Type B pancreatic cell (in vitro differentiated cells): ENCODE measurements around the gene MAP1S. TPM values are rescaled to one million over a fixed set of nuclear protein-coding genes. Genes with fewer than 3 reads are reported as not detected.

Experiments used
- DNase-seq: peaks from one replicate; pipeline ENCODE4 v3.0.0; 2021; ENCODE audit warnings: mixed read lengths; ENCODE audit not compliant: unreplicated experiment; ENCODE audit errors: extremely low spot score
- H3K27ac Mint-ChIP-seq: 2 replicates; pipeline ENCODE4 v1.8.0; 2021; ENCODE audit warnings: mild to moderate bottlenecking, mixed read lengths
- H3K27me3 Mint-ChIP-seq: 2 replicates; pipeline ENCODE4 v1.8.0; 2021; ENCODE audit warnings: mixed read lengths
- H3K36me3 Mint-ChIP-seq: 2 replicates; pipeline ENCODE4 v1.8.0; 2021; ENCODE audit warnings: mixed read lengths
- H3K4me1 Mint-ChIP-seq: one replicate; pipeline ENCODE4 v1.8.0; 2021; ENCODE audit warnings: mixed read lengths; ENCODE audit not compliant: unreplicated experiment
- H3K4me3 Mint-ChIP-seq: 2 replicates; pipeline ENCODE4 v1.8.0; 2021; ENCODE audit warnings: mild to moderate bottlenecking, mixed read lengths
- H3K9me3 Mint-ChIP-seq: 2 replicates; pipeline ENCODE4 v1.8.0; 2021; ENCODE audit warnings: mixed read lengths
- CTCF ChIP-seq: fragments of 200-600 bp; sonication (generic); conservative IDR thresholded peaks from 2 replicates; pipeline ENCODE4 v1.5.0; 2021; ENCODE audit warnings: antibody characterized with exemption, mild to moderate bottlenecking
- total RNA-seq: library from RNA; stranded (reverse); gene quantifications from 2 replicates; pipeline ENCODE4 v1.2.1, GENCODE V29; 2021; ENCODE audit warnings: low replicate concordance

Gene MAP1S
- total RNA-seq, 1 donor from 2014 or later: 87.1 TPM

- Mint-ChIP-seq H3K4me1 (no peaks in the 10 kb centered on the region), H3K9me3 (no peaks in the 10 kb centered on the region), H3K4me3 (no peak overlapping the region), H3K27ac (no peak overlapping the region), H3K36me3 (no peaks in the 10 kb centered on the region), H3K27me3 (peaks cover 21% of the 10 kb centered on the region)
- DNase-seq: no peak
- TF ChIP-seq CTCF: peak; percentile 81
These were observed 15.3 kb upstream of the MAP1S start for GRCh38 chr19:17703824-17704463.

DNA sequence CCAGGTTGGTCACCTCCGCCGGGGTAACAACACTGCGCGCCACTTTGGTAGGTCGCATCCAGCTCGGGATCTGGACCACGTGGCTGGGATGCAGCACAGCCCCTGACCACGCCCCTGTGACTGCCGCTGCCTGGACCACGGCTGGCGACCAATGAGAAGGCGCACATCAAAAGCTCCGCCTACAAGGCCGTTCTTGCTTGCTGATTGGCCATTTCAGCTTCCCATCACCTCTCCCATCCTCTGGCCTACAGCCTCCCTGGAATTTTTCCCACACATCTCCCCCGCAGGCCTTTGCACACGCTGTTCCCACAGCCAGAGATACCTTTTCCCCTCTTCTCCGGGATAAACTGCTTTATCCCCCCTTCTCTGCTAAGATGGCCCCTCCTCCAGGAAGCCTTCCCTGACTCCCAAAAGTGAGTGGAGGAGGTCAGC lies 12.5 kb upstream of the MAP1S start:
- no peak for DNase-seq
- no peak overlapping the region for H3K27ac Mint-ChIP-seq
- no peaks in the 10 kb centered on the region for H3K9me3 Mint-ChIP-seq
- H3K4me1 Mint-ChIP-seq: no peaks in the 10 kb centered on the region
- TF ChIP-seq CTCF: no peak
- H3K4me3 Mint-ChIP-seq: no peak overlapping the region
- H3K27me3 Mint-ChIP-seq: peaks cover 6% of the 10 kb centered on the region
- no peaks in the 10 kb centered on the region for H3K36me3 Mint-ChIP-seq

GRCh38 chr19:17711851-17712250 lies 7.4 kb upstream of the MAP1S start:
- Mint-ChIP-seq H3K27me3 (peaks cover 4% of the 10 kb centered on the region), H3K4me3 (peak overlapping the region; percentile 58), H3K27ac (peak overlapping the region; percentile 95), H3K36me3 (no peaks in the 10 kb centered on the region), H3K9me3 (no peaks in the 10 kb centered on the region), H3K4me1 (no peaks in the 10 kb centered on the region)
- no peak for DNase-seq
- TF ChIP-seq CTCF: no peak

- no peaks in the 10 kb centered on the region for H3K27me3 Mint-ChIP-seq
- H3K36me3 Mint-ChIP-seq: no peaks in the 10 kb centered on the region
- no peaks in the 10 kb centered on the region for H3K9me3 Mint-ChIP-seq
- no peak overlapping the region for H3K4me3 Mint-ChIP-seq
- no peak overlapping the region for H3K27ac Mint-ChIP-seq
- peaks cover 17% of the 10 kb centered on the region for H3K4me1 Mint-ChIP-seq
- no peak for DNase-seq
- peak; percentile 44 for TF ChIP-seq CTCF
These were observed 2.9 kb upstream of the MAP1S start for GRCh38 chr19:17716309-17716929.

GRCh38 chr19:17718550-17718946 lies 732 bp upstream of the MAP1S start:
- no peak for DNase-seq
- H3K27ac Mint-ChIP-seq: peak overlapping the region; percentile 89
- peak overlapping the region; percentile 89 for H3K4me3 Mint-ChIP-seq
- TF ChIP-seq CTCF: no peak
- H3K4me1 Mint-ChIP-seq: peaks cover 20% of the 10 kb centered on the region
- H3K9me3 Mint-ChIP-seq: no peaks in the 10 kb centered on the region
- no peaks in the 10 kb centered on the region for H3K27me3 Mint-ChIP-seq
- H3K36me3 Mint-ChIP-seq: no peaks in the 10 kb centered on the region
